Mucosa of stomach (tissue), 1 donor: ENCODE measurements around the gene NOXA1.

Source experiments
- H3K27me3 ChIP-seq: one replicate; pipeline ENCODE4 v1.7.0; 2013; ENCODE audit warnings: mild to moderate bottlenecking, low read length; ENCODE audit not compliant: control insufficient read depth, insufficient read depth
- H3K36me3 ChIP-seq: one replicate; pipeline ENCODE4 v1.7.0; 2013; ENCODE audit warnings: low read length; ENCODE audit not compliant: control insufficient read depth, insufficient read depth
- H3K4me1 ChIP-seq: one replicate; pipeline ENCODE4 v1.7.0; 2013; ENCODE audit warnings: mild to moderate bottlenecking, low read length; ENCODE audit not compliant: control insufficient read depth, insufficient read depth
- H3K4me3 ChIP-seq: one replicate; pipeline ENCODE4 v1.7.0; 2013; ENCODE audit warnings: low read length
- H3K9ac ChIP-seq: one replicate; pipeline ENCODE4 v1.7.0; 2013; ENCODE audit warnings: mild to moderate bottlenecking, low read length, moderate library complexity
- H3K9me3 ChIP-seq: one replicate; pipeline ENCODE4 v1.7.0; 2013; ENCODE audit warnings: mild to moderate bottlenecking, low read length, moderate library complexity; ENCODE audit not compliant: control insufficient read depth
- donor health status: Pancreatic carcinoma.

Gene NOXA1

GRCh38 chr9:137411645-137412380 is 11.4 kb upstream of the NOXA1 start:
- Histone ChIP-seq H3K36me3 (no peaks in the 10 kb centered on the region), H3K4me3 (no peak overlapping the region), H3K9me3 (no peaks in the 10 kb centered on the region), H3K4me1 (peaks cover 32% of the 10 kb centered on the region), H3K27me3 (no peaks in the 10 kb centered on the region), H3K9ac (peak overlapping the region; percentile 43)

- Histone ChIP-seq H3K36me3 (no peaks in the 10 kb centered on the region), H3K9ac (peak overlapping the region; percentile 43)
Measured at GRCh38 chr9:137412431-137412830, 10.8 kb upstream of the NOXA1 start.

GRCh38 chr9:137415451-137415850 is 7.7 kb upstream of the NOXA1 start:
- no peak overlapping the region for H3K4me3 ChIP-seq
- H3K27me3 ChIP-seq, result no peaks in the 10 kb centered on the region
- H3K9ac ChIP-seq, result no peak overlapping the region
- peaks cover 32% of the 10 kb centered on the region for H3K4me1 ChIP-seq
- H3K36me3 ChIP-seq, result no peaks in the 10 kb centered on the region
- no peaks in the 10 kb centered on the region for H3K9me3 ChIP-seq

More at GRCh38 chr9:137412431-137412830, 10.8 kb upstream of the NOXA1 start:
- peaks cover 28% of the 10 kb centered on the region for H3K4me1 ChIP-seq
- no peak overlapping the region for H3K4me3 ChIP-seq
- no peaks in the 10 kb centered on the region for H3K27me3 ChIP-seq
- no peaks in the 10 kb centered on the region for H3K9me3 ChIP-seq

GRCh38 chr9:137416006-137416562 is 7.1 kb upstream of the NOXA1 start:
- no peaks in the 10 kb centered on the region for H3K9me3 ChIP-seq
- H3K27me3 ChIP-seq, result no peaks in the 10 kb centered on the region
- no peak overlapping the region for H3K9ac ChIP-seq
- peaks cover 29% of the 10 kb centered on the region for H3K4me1 ChIP-seq
- no peaks in the 10 kb centered on the region for H3K36me3 ChIP-seq
- H3K4me3 ChIP-seq, result no peak overlapping the region

- H3K9ac ChIP-seq, result no peak overlapping the region
- peaks cover 25% of the 10 kb centered on the region for H3K4me1 ChIP-seq
- no peaks in the 10 kb centered on the region for H3K27me3 ChIP-seq
- no peak overlapping the region for H3K4me3 ChIP-seq
- H3K36me3 ChIP-seq, result no peaks in the 10 kb centered on the region
- no peaks in the 10 kb centered on the region for H3K9me3 ChIP-seq
Measured at GRCh38 chr9:137416563-137417151, 6.5 kb upstream of the NOXA1 start.

- Histone ChIP-seq H3K36me3 (no peaks in the 10 kb centered on the region), H3K4me1 (peaks cover 24% of the 10 kb centered on the region), H3K4me3 (no peak overlapping the region), H3K9me3 (no peaks in the 10 kb centered on the region), H3K27me3 (no peaks in the 10 kb centered on the region), H3K9ac (peak overlapping the region; percentile 22)
Measured at GRCh38 chr9:137417161-137418021, 5.8 kb upstream of the NOXA1 start.

DNA sequence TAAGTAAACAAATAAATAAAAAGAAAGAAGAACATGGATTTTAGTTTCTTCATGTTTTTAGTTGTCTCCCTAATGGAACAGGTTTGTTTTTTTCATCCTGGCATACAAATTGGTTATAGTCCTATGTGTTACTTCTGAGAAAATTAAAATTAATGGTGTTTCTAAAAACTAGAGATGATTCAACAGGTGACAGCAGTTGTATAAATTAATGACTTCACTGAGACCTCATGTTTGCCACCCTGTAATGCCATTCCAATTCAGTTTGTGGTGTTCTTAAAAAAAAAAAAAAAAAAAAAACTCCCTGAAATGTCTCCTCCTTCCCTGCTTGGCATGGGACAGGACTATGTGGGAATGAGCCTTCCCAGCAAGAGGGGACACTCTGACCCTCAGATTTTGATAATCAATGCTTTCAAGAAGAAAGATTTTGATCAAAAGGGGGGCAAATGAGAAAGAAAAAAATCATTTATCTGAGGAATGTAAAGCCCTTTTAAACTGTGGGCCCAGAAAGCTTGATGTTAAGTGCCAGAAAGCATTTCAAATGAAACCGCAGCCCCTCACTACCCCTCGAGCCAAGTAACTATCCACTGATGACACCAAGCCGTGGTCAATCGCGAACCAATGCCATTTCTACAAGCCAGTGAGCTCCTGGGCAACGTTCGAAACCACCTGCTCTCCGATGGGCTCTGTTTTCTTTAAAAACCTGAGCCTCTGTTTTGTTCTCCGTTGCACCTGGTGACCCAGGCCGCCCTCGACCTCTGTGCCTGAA is 1.2 kb upstream of the NOXA1 start:
- H3K9me3 ChIP-seq, result no peaks in the 10 kb centered on the region
- H3K4me3 ChIP-seq, result peak overlapping the region; percentile 62
- H3K27me3 ChIP-seq, result no peaks in the 10 kb centered on the region
- H3K36me3 ChIP-seq, result no peaks in the 10 kb centered on the region
- peak overlapping the region; percentile 88 for H3K9ac ChIP-seq
- peaks cover 18% of the 10 kb centered on the region for H3K4me1 ChIP-seq

DNA sequence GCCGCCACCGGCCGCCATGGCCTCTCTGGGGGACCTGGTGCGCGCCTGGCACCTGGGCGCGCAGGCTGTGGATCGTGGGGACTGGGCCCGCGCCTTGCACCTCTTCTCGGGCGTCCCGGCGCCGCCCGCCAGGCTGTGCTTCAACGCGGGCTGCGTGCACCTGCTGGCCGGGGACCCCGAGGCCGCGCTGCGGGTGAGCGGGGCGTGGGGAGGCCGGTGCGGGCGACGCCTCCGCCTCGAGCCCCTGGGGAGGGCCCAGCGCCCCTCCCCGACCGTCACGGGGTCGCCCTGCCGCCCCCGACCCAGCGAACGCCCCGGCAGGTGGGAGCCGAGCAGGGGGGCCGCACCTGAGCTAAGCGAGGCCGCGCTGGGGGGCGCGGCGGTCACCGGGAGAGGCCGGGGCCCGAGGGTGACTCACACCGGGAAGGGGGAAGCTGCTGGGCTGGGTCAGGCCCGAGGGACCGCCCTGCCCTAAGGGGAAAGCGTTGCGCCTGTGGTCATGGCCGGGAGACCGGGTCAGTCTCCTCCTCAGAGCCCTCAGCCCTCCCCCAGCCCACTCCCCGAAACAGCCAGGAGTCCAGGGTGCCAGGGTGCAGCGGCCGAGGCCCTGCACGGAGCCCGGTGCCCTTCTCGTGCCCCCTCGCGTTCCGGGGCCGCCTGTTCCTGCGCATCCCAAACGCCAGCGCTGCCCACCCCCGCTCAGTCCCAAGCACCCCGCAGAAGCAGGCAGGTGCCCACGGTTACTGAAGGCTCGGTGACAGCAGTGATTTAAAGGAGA is 510 bp downstream of the NOXA1 start:
- Histone ChIP-seq H3K9me3 (no peaks in the 10 kb centered on the region), H3K9ac (peak overlapping the region; percentile 88)

DNA sequence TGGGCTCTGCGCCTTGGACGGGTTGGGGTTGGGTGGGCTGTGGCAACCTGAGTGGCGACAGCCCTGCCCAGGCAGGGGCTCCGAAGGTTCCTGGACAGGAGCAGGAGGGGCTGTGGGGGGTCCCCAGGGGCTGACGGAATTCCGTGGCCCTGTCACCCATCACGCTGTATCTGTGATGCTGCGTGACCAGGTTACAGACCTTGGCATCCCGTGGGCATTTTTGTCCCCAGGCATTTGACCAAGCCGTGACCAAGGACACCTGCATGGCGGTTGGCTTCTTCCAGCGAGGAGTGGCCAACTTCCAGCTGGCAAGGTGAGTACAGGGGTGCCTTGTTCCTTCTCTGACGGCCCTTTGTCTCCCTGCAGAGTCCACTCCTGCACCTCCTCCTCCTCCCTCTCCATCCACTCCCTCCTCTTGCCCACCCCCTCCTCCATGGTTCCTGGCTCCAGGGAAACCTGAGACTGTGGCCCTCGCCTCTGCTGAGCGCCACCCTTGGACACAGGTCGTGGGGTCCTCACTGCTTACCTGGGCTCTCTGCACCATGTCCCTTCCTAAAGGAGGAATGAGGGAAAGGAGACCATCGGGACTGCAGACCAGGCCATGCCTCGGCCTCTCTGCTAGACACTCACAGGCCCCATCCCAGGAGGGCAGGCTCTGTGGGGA is 3.0 kb downstream of the NOXA1 start:
- Histone ChIP-seq H3K9ac (no peak overlapping the region), H3K4me1 (peaks cover 30% of the 10 kb centered on the region), H3K36me3 (no peaks in the 10 kb centered on the region), H3K27me3 (no peaks in the 10 kb centered on the region), H3K9me3 (no peaks in the 10 kb centered on the region), H3K4me3 (no peak overlapping the region)

More for the DNA sequence above, 510 bp downstream of the NOXA1 start:
- Histone ChIP-seq H3K36me3 (no peaks in the 10 kb centered on the region), H3K27me3 (no peaks in the 10 kb centered on the region), H3K4me3 (peak overlapping the region; percentile 90), H3K4me1 (peaks cover 22% of the 10 kb centered on the region)

DNA sequence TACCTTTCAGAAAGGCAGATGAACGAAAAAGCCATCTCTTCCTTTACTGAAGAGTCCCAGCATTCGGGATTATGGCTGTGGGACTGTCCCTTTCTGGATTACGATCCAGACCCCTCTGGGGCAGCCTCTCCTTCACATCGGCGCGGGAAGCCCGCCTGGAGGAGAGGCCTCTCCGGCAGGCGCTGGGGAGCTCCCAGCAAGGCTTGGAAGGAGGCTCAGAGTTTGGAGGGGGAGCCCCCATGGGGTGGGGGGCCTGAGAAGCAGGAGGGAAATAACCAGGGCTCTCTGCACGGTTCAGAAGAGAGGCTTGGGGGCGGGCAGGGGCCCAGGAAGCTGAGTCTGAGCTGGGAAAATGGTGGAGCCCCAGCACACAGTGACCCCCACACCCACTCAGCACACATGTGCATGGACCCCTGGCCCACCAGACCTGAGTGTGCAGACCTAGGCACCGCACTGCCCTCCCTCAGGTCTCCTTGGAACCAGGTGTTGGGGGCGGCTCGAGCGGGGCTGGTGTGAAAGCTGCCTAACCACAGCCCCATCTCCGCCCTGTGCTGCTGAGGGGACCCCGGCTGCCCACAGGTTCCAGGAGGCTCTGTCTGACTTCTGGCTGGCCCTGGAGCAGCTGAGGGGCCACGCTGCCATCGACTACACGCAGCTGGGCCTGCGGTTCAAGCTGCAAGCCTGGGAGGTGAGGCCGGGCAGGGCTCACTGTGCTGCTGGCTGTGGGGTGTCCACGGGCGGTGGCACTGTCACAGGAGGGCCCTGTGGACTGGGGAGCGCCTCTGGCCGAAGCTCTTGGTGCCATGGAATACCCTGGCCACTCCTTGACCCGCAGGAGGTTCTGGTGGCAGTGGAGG is 4.5 kb downstream of the NOXA1 start:
- Histone ChIP-seq H3K36me3 (no peaks in the 10 kb centered on the region), H3K9ac (no peak overlapping the region), H3K4me1 (peaks cover 24% of the 10 kb centered on the region), H3K4me3 (no peak overlapping the region), H3K27me3 (no peaks in the 10 kb centered on the region), H3K9me3 (no peaks in the 10 kb centered on the region)
